H1 (cell line): ENCODE results near the gene FANCM. TPM values are rescaled to one million over a fixed set of nuclear protein-coding genes. Genes with fewer than 3 reads are reported as not detected.

Source experiments
- CTCF ChIA-PET: fragments of 300-600 bp; sonication (Branson Sonifier 250); formaldehyde crosslinking; loops from one replicate; lab custom pipeline; 2021; ENCODE audit not compliant: partially characterized antibody; lab: Charles Lee
- POLR2A ChIA-PET: fragments of 300-600 bp; sonication (Branson Sonifier 250); formaldehyde crosslinking; loops from one replicate; lab custom pipeline; 2021; ENCODE audit warnings: inconsistent platforms; ENCODE audit not compliant: partially characterized antibody; lab: Charles Lee
- DNase-seq, 2 experiments: peaks; one replicate each; pipeline versions ENCODE4 v3.0.0 to v3.0.0-alpha.2; 2010 to 2022; ENCODE audit warnings: low spot score in 2 of 2, low read depth in 1 of 2, mixed read lengths in 1 of 2
- FAIRE-seq: peaks from 2 replicates; lab custom pipeline; 2011; peaks lifted over from hg19 to GRCh38; lab: Jason Lieb, UNC
- H2AFZ ChIP-seq: 2 replicates; pipeline ENCODE4 v1.8.1; 2012; ENCODE audit warnings: low read length, inconsistent platforms
- H2AK5ac ChIP-seq: 2 replicates; pipeline ENCODE4 v1.6.1; 2013; ENCODE audit warnings: low read depth, low read length
- H2BK120ac ChIP-seq: replicated peaks from 2 replicates; pipeline ENCODE3; 2013; ENCODE audit warnings: low read depth, low read length, inconsistent platforms
- H2BK12ac ChIP-seq: 2 replicates; pipeline ENCODE4 v1.6.1; 2013; ENCODE audit warnings: low read depth, low read length
- H2BK15ac ChIP-seq: 2 replicates; pipeline ENCODE4 v1.6.1; 2013; ENCODE audit warnings: low read length
- H2BK20ac ChIP-seq: 2 replicates; pipeline ENCODE4 v1.6.1; 2013; ENCODE audit warnings: low read length
- H2BK5ac ChIP-seq: 2 replicates; pipeline ENCODE4 v1.6.1; 2013; ENCODE audit warnings: low read depth, low read length
- H3K14ac ChIP-seq: 2 replicates; pipeline ENCODE4 v1.6.1; 2013; ENCODE audit warnings: inconsistent platforms; ENCODE audit not compliant: insufficient read length
- H3K18ac ChIP-seq: 2 replicates; pipeline ENCODE4 v1.6.1; 2013; ENCODE audit warnings: low read length; ENCODE audit errors: extremely low read depth
- H3K23ac ChIP-seq: 2 replicates; pipeline ENCODE4 v1.6.1; 2013; ENCODE audit warnings: inconsistent platforms; ENCODE audit not compliant: insufficient read length
- H3K23me2 ChIP-seq: 2 replicates; pipeline ENCODE4 v1.6.1; 2013; ENCODE audit warnings: low read depth, low read length
- H3K27ac ChIP-seq: 2 replicates; pipeline ENCODE4 v1.6.1; 2011; ENCODE audit warnings: low read depth, low read length, inconsistent platforms
- H3K27me3 ChIP-seq, 4 experiments: replicated peaks in 1 of 4; 1 replicate in 1 of 4; 2 replicates in 3 of 4; pipeline versions ENCODE4 v1.6.1 to v1.8.1; 2011 to 2013; ENCODE audit warnings: low read length in 3 of 4, mild to moderate bottlenecking in 3 of 4, inconsistent platforms in 2 of 4, mixed read lengths in 2 of 4, moderate library complexity in 1 of 4; ENCODE audit not compliant: control insufficient read depth in 3 of 4, insufficient read depth in 3 of 4; ENCODE audit errors: extremely low read depth in 1 of 4
- H3K36me3 ChIP-seq, 4 experiments: 2 replicates each; pipeline versions ENCODE4 v1.6.1 to v1.8.1; 2011 to 2013; ENCODE audit warnings: mild to moderate bottlenecking in 4 of 4, low read length in 3 of 4, moderate library complexity in 2 of 4, control low read depth in 1 of 4, inconsistent platforms in 1 of 4; ENCODE audit not compliant: insufficient read depth in 4 of 4, control insufficient read depth in 2 of 4
- H3K4ac ChIP-seq: replicated peaks from 2 replicates; pipeline ENCODE3; 2013; ENCODE audit warnings: low read length, low read depth, mixed read lengths, inconsistent platforms; ENCODE audit not compliant: insufficient read length
- H3K4me1 ChIP-seq, 4 experiments: replicated peaks in 1 of 4; 1 replicate in 1 of 4; 2 replicates in 3 of 4; pipeline versions ENCODE4 v1.6.1 to v1.8.1; 2011 to 2013; ENCODE audit warnings: low read length in 3 of 4, inconsistent platforms in 2 of 4, mixed read lengths in 1 of 4; ENCODE audit not compliant: insufficient read depth in 4 of 4, control insufficient read depth in 3 of 4
- H3K4me2 ChIP-seq, 2 experiments: 2 replicates each; pipeline versions ENCODE4 v1.6.1 to v1.8.1; 2011 to 2013; ENCODE audit warnings: low read depth in 2 of 2, low read length in 2 of 2, control low read depth in 1 of 2, inconsistent platforms in 1 of 2, mild to moderate bottlenecking in 1 of 2; ENCODE audit not compliant: insufficient read depth in 1 of 2
- H3K4me3 ChIP-seq, 4 experiments: fragments of 200-600, 300-600 bp in 1 of 4; sonication (generic), shearing (Covaris generic), sonication (Bioruptor Twin) in 1 of 4; 2 replicates each; pipeline versions ENCODE4 v1.5.1 to v1.8.1; 2011 to 2016; ENCODE audit warnings: low read length in 4 of 4, low read depth in 3 of 4, control low read depth in 2 of 4, inconsistent platforms in 2 of 4, mild to moderate bottlenecking in 2 of 4, mixed read lengths in 1 of 4, moderate library complexity in 1 of 4; ENCODE audit not compliant: insufficient read depth in 2 of 4; ENCODE audit errors: extremely low read depth in 1 of 4
- H3K56ac ChIP-seq: replicated peaks from 2 replicates; pipeline ENCODE3; 2013; ENCODE audit warnings: low read depth, mild to moderate bottlenecking, mixed read lengths, low read length, inconsistent platforms; ENCODE audit not compliant: insufficient read length
- H3K79me1 ChIP-seq: 2 replicates; pipeline ENCODE4 v1.6.1; 2013; ENCODE audit warnings: low read depth, low read length, control low read depth
- H3K79me2 ChIP-seq, 2 experiments: 2 replicates each; pipeline versions ENCODE4 v1.6.1 to v1.8.1; 2012 to 2013; ENCODE audit warnings: low read length in 2 of 2, mild to moderate bottlenecking in 2 of 2, inconsistent platforms in 1 of 2; ENCODE audit not compliant: insufficient read depth in 2 of 2, control insufficient read depth in 1 of 2
- H3K9ac ChIP-seq, 4 experiments: replicated peaks in 1 of 4; 1 replicate in 1 of 4; 2 replicates in 3 of 4; pipeline versions ENCODE4 v1.6.1 to v1.8.1; 2011 to 2013; ENCODE audit warnings: low read depth in 3 of 4, low read length in 3 of 4, control low read depth in 2 of 4, mild to moderate bottlenecking in 2 of 4, moderate library complexity in 2 of 4, inconsistent platforms in 1 of 4; ENCODE audit errors: extremely low read depth in 1 of 4
- H3K9me3 ChIP-seq, 2 experiments: 2 replicates each; pipeline versions ENCODE4 v1.6.1 to v1.8.1; 2012 to 2013; ENCODE audit warnings: mild to moderate bottlenecking in 2 of 2, moderate library complexity in 2 of 2, control low read depth in 1 of 2, inconsistent platforms in 1 of 2, low read depth in 1 of 2, low read length in 1 of 2, mixed read lengths in 1 of 2; ENCODE audit not compliant: insufficient read depth in 2 of 2
- H4K20me1 ChIP-seq, 2 experiments: replicated peaks in 1 of 2; 2 replicates each; pipeline versions ENCODE3 to v1.8.1; 2011 to 2013; ENCODE audit warnings: inconsistent platforms in 2 of 2, low read length in 2 of 2, mild to moderate bottlenecking in 1 of 2; ENCODE audit not compliant: insufficient read depth in 2 of 2, control insufficient read depth in 1 of 2
- H4K5ac ChIP-seq: 2 replicates; pipeline ENCODE4 v1.6.1; 2013; ENCODE audit warnings: low read length, low read depth, mixed read lengths, inconsistent platforms; ENCODE audit not compliant: insufficient read length
- H4K8ac ChIP-seq: 2 replicates; pipeline ENCODE4 v1.8.0; 2013; ENCODE audit warnings: mild to moderate bottlenecking, moderate library complexity, low read length, inconsistent platforms; ENCODE audit not compliant: insufficient read depth; ENCODE audit errors: extremely low read depth
- H4K91ac ChIP-seq: replicated peaks from 2 replicates; pipeline ENCODE3; 2013; ENCODE audit warnings: low read length, mixed read lengths, inconsistent platforms; ENCODE audit not compliant: insufficient read length
- CHD1 ChIP-seq: IDR thresholded peaks from 2 replicates; pipeline ENCODE4 v1.6.1; 2012; ENCODE audit warnings: low read depth, low read length, improper control_type of control experiment
- GABPA ChIP-seq: IDR thresholded peaks from 2 replicates; pipeline ENCODE4 v1.6.1; 2011; ENCODE audit warnings: mild to moderate bottlenecking, low read length, moderate library complexity, borderline replicate concordance; ENCODE audit not compliant: insufficient read depth
- KDM5A ChIP-seq: fragments of 200-600 bp; IDR thresholded peaks from 2 replicates; pipeline ENCODE4 v1.7.1; 2012; ENCODE audit warnings: mild to moderate bottlenecking, low read length, inconsistent platforms, mixed read lengths
- POLR2A ChIP-seq, 2 experiments: IDR thresholded peaks; 1 replicate in 1 of 2; 2 replicates in 1 of 2; pipeline ENCODE4 v1.6.1; 2011; ENCODE audit warnings: low read depth in 2 of 2, low read length in 2 of 2, mild to moderate bottlenecking in 2 of 2; ENCODE audit errors: control extremely low read depth in 1 of 2
- RFX5 ChIP-seq: IDR thresholded peaks from 2 replicates; pipeline ENCODE4 v1.6.1; 2011; ENCODE audit warnings: low read depth, low read length, improper control_type of control experiment, borderline replicate concordance
- ZNF274 ChIP-seq: IDR thresholded peaks from 2 replicates; pipeline ENCODE4 v1.7.0; 2012; ENCODE audit warnings: low read length, borderline replicate concordance; ENCODE audit errors: extremely low read depth
- WGBS, 2 experiments: shearing (Covaris generic) in 1 of 2; methylation state at CpG; one replicate each; pipeline versions ENCODE4 v1.1.6 to v1.1.7; 2013 to 2015; ENCODE audit warnings: low lambda C conversion rate in 2 of 2, mixed read lengths in 2 of 2, inconsistent platforms in 1 of 2, low coverage in 1 of 2, missing lambda C conversion rate in 1 of 2; ENCODE audit not compliant: insufficient replicate concordance in 2 of 2, insufficient coverage in 1 of 2, insufficient read length in 1 of 2; ENCODE audit errors: extremely low coverage in 1 of 2, missing lambda C conversion rate in 1 of 2; 5-methylcytosine and 5-hydroxymethylcytosine counted together
- polyA plus RNA-seq, 7 experiments: library from polyadenylated mRNA; depleted of rRNA in 3 of 7; stranded (reverse) in 5 of 7; unstranded in 2 of 7; fragments of >200 nt in 5 of 7; fragments of 200-250 nt in 2 of 7; gene quantifications; 1 replicate in 5 of 7; 2 replicates in 1 of 7; 4 replicates in 1 of 7; pipeline versions ENCODE4 v1.2.1 to v1.2.3, GENCODE V29; 2011 to 2013; ENCODE audit warnings: missing spikeins in 2 of 7, mixed read lengths in 2 of 7
- total RNA-seq: library from RNA; stranded (reverse); fragmentation: NEBNext Ultra II Directional; extraction: Animal tissue kit (Norgen Biotek cat#: 25700); gene quantifications from 2 replicates; pipeline ENCODE4 v1.2.1, GENCODE V29; 2021

Gene FANCM
- total and polyA plus RNA-seq, 2 of the 8 experiments (the other 6 are each of a cell fraction or from before 2014, with no cell fraction given), result 3.2 to 10.5 TPM

DNA sequence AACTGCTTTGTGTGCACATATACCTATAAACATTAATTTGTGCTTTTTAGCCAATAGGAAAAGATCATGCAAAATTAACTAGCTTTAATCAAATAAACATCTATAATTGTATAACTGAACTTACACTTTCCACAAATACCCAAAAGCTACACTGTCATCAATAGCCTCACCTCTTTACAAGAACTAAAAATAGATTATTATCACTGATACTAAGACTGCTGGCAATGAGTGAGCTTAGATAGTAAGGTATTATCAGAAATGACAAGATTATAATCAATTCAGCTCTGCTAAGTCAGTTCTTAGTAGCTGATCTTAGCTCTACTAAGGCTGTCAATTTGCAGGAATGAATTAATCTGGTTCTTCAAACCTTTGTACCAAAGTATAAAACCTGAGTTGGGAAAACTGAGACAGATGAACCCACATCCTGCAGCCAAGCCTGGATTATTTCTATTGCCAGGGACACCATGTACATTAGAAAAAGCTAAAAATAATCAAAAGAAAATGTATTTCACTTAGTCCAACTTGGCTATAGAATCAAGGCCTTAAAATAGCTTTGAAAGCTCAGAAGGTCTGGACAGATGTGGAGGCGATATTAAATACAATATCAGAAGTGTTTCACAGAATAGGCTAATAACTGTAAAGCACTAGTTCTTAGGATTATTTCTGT lies 6.6 kb upstream of the FANCM start:
- Histone ChIP-seq H2AFZ (no peak overlapping the region), H2BK120ac (no peak overlapping the region), H4K5ac (no peak overlapping the region), H3K4ac (no peak overlapping the region), H3K23me2 (no peaks in the 10 kb centered on the region), H3K4me3 (no peak overlapping the region), H4K8ac (no peak overlapping the region), H2BK12ac (no peak overlapping the region), H3K4me2 (no peak overlapping the region), H4K91ac (no peak overlapping the region), H3K56ac (no peak overlapping the region), H3K23ac (no peak overlapping the region), H3K79me1 (no peaks in the 10 kb centered on the region), H3K36me3 (peaks cover 5 to 49% (median 28%) of the 10 kb centered on the region in 4 experiments), H4K20me1 (no peaks in the 10 kb centered on the region), H2BK15ac (no peak overlapping the region), H3K14ac (no peak overlapping the region), H3K4me1 (no peaks in the 10 kb centered on the region), H2BK20ac (no peak overlapping the region), H3K9ac (no peak overlapping the region), H2BK5ac (no peak overlapping the region), H3K18ac (no peak overlapping the region), H3K27ac (no peak overlapping the region), H2AK5ac (no peak overlapping the region), H3K27me3 (no peaks in the 10 kb centered on the region), H3K9me3 (no peaks in the 10 kb centered on the region), H3K79me2 (peaks cover 4 to 49% of the 10 kb centered on the region in 2 experiments; a peak in 3 of 4 replicates)
- 96% methylated on average over 1 of the region's 1 CpG; no CpG with 5 or more reads in 1 of the 2 experiments for WGBS, 2 experiments
- FAIRE-seq, result no peak
- TF ChIP-seq POLR2A (IDR thresholded peaks at IDR 0.05; ENCODE audit: control extremely low read depth in 1 of 2, low read depth in 2 of 2, low read length in 2 of 2) (no peak), RFX5 (no peak), GABPA (no peak), ZNF274 (no peak), CHD1 (no peak), KDM5A (no peak)
- POLR2A ChIA-PET, result interaction anchor here (1.6 kb wide), 1 partner anchor 16 kb away, joined by 3 read pairs; no protein-coding TSS in a partner anchor
- CTCF ChIA-PET, result interaction anchor here (1.0 to 1.2 kb wide), 4 partner anchors 11 to 123 kb away, joined by 3 to 5 read pairs (median 4); no protein-coding TSS in a partner anchor
- DNase-seq, result no peak
